A172 (cell line): ENCODE data around the gene HRH1. TPM values are rescaled to one million over a fixed set of nuclear protein-coding genes. Genes with fewer than 3 reads are reported as not detected.

Experiments used
- DNase-seq: peaks from one replicate; pipeline ENCODE4 v3.0.0-alpha.2; 2015; ENCODE audit warnings: low spot score
- total RNA-seq: library from RNA; depleted of rRNA; stranded (reverse); fragments of >200 nt; shearing (Covaris generic); gene quantifications from 2 replicates; pipeline ENCODE4 v1.2.3, GENCODE V29; 2014

The HRH1 gene
- total RNA-seq, 1 experiment from 2014 or later = 12.7 TPM

DNA sequence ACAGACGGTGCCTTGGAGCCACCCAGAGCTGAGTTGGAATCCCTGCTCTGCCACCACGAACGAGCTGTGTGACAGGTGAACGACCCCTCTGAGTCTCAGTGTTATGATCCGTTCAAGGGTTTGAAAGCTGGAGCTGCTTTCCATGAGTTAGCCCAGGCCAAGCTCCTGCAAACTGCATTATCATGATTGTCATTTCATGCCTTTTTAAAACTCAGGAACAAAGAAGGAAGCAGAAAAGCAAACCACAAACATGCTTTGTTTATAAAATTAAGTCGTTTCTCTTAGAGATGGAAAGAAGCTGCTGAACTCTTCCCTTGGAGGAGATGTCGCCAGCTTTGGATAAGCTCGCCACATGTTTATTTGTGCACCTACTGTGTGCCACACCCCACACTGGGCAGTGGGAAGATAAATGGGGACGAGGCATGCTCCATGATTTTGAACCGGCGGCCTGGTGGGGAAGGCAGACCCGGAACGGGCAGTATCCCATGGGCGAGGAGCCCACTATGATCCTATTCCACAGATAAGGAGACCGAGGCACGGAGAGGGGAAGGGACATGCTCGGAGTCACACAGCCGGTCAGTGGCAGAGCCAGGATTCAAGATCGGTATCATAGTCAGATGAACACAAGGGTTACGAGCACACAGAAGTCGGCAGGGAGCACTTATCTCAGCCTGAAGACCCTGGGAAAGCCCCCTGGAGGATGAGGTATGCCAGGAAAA, 15.9 kb downstream of the HRH1 start:
- DNase-seq = no peak

DNA sequence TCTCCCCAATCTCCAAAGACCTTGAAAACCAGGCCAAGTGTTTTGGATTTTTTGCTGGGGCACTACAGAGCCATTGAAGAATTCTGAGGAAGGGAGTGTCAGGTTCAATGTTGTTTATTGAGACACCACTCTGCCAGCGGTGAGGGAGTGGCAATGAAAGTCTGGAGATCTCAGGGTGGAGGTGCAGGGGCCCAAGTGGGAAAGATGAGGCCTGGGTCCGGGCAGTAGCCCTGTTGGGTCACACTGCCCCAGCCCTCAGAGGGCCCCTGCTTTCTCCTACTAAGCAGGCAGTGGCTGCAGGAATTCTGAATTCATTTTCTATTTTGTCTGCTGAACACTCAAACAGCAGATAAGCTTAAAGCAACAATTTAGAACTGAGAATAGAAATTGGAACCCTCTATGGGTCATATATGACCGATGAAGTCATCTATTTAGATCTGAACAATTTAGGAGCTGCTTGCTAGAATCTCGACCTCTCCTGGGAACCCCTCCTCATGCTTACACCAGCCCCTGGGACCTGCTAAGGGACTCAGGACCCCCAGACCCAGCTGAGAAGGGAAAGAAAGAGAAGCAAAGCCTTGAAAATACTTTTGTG, 17.9 kb downstream of the HRH1 start:
- no peak for DNase-seq

DNA sequence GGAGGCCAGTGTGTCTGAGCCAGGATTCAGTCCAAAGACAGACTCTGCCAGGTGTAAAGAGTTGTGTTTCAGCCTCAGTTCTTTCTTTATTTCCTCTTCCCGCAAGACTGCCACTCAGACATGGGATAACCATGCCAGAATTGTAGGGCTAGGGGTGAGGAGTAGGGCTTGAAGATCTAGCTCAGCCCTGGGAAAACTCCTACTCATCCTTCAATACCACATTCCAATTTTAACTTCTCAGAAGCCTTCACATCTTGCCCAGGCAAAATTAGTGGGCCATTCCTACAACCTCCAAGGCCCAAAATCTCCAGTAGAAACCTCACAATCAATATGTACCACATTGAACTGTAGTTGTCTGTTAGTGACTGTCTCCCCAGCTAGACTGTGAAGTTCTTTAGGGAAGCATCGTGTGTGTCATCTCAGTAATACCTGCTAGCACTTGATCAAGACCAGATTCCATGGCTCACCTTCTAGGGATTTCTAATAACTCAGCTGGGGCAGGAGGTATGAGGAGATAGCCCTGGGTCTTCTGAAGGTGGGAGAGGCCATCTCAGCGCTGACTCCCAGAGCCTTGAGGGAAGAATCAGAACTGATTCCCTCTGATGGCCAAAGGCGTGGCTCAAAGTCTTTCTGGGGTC, 19.7 kb downstream of the HRH1 start:
- no peak for DNase-seq

DNA sequence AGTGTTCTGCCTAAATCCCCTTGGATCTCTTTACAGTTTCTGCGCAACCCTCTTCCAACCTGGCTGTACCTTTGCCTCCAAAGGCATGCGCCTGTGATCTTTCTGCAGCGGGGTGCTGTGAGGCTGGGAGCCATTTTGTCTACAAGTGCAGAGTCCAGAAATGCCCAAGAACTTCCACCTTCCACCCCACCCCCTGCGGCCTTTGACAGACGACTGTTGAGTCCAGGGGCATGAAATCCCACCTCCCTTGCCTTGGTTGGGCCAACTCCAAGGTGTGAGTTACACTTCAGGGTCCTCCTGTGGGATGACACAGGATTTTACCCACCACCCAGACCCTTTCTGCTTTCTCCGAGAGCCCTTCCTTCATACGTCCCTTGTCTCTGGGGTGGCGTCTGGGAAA, 24.1 kb downstream of the HRH1 start:
- DNase-seq = no peak

DNA sequence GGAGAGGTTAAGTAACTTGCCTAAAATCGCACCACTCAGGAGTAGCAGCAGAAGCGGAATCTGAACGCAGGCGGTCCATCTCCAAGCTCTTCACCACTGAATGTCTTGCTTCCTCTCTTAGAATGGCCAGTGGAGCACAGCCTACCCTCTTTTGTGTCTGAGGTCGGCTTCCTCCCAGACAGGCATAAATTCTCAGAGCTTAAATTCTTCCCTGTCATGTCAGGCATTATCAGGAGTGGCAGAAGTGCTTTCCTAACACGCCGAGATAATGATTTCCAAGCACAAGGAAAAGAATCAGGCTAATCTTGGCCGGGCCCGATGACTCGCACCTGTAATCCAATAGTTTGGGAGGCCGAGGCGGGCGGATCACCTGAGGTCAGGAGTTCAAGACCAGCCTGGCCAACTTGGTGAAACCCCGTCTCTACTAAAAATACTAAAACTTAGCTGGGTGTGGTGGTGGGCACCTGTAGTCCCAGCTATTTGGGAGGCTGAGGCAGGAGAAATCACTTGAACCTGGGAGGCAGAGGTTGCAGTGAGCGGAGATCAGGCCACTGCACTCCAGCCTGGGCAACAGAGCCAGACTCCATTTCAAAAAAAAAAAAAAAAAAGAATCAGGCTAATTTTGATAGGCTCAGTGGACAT, 30.2 kb downstream of the HRH1 start:
- DNase-seq = peak; percentile 59

DNA sequence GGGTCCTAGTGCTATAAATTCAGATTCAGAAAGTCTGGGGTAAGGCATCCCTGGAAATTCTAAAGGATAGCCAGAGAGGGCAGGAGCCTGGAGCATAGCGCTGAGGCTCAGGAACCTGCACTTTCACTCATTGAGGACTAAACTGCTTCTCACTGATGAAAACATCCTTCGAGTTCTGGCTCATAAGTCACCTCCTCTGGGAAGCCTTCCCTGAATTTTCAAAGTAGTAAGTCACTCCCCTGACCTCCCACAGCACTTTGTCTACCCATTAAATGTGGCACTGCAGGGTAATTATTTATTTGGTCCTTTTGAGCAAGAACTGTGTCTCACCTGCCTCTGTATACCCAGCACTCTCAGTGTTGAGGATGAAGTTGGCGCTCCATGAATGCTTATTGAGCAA, 30.9 kb downstream of the HRH1 start:
- no peak for DNase-seq

DNA sequence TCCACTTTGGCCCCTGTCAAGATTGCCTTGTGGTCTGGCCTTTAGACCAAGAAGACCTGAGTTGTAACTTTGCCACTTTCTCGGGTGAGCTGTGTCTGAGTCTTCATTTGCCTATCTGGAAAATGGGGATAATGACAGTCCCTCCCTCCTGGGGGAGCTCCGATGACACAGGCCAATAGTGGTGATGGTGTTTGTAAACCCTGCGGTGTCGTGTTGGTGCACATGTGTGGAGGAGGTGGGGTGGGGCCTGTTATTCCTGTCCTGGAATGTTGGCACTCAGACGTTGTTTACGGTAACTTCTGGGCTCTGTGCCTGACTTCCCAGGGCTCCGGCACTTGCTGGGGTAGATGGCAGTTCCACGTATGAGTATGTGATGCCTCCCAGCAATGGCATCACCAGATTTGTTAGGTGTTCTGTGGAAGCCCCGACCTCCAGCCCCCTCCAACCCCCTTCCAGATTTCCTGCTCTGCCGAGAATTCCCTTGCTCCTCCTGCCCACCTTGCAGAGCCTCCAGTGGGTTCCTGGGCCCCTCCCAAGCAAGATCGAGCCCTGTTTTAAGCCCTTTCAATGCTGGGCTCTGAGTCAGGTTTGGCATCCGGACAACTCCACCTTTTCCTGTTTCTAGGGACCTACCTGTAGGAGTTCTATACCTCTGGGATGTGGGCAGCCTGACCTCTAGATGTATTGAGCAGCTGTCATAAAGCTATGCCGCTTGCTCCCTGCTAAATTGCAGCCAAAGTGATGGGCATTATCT, 31.4 kb downstream of the HRH1 start:
- DNase-seq = peak; percentile 96

DNA sequence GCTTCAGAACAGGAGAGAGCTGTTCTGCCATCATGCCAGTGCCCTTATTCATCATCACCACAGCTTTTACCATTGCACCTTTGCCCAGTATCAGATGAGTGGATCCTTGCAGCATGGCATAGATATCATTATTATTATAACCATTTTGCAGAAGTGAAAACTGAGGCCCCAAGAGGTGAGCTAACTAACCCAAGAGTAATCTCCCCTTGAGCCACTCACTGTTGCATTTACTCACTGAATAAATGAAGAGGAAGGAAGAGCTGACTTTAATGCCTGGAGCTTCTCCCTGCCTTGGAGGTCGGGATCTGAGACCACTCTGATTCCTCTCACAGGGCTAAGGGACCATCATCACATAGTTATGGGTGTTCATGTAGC, 32.0 kb downstream of the HRH1 start:
- DNase-seq = no peak

DNA sequence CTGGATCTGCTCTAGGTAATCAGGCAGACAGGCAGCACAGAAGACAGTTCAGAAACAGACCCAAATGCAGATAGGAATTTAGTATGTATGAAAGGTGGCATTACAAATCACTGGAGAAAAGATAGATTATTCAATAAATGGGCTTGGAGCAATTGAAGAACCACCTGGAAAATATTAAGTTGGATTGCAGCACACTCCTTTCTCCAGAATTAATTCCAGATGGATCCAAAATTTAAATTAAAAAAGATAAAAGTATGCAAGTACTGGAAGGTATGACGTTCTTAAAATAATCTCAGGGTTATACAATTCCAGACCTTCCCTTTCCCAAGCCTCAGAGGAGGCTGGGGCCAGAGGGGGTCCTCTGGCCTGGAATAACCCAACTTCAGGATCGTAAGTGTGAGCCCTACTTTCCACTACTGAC, 32.5 kb downstream of the HRH1 start:
- DNase-seq = no peak

DNA sequence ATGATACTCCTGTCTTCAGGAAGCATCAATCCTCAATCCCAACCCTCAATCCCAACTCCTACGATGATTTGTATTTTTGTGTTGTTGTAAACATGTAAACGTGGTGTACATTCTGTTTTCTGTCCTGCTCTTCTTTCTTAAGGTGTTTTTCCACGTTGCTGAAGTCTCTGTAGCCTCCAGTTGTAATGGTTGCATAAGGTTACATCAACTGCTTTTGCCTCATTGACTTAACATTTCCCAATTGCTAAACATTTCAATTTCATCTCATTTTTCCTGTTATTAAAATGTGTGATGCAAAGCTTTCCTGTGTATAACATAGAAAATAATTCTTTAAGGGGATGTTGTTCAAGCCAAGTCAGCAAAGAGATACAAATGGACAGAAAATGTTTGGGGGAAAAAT, 33.4 kb downstream of the HRH1 start:
- no peak for DNase-seq

DNA sequence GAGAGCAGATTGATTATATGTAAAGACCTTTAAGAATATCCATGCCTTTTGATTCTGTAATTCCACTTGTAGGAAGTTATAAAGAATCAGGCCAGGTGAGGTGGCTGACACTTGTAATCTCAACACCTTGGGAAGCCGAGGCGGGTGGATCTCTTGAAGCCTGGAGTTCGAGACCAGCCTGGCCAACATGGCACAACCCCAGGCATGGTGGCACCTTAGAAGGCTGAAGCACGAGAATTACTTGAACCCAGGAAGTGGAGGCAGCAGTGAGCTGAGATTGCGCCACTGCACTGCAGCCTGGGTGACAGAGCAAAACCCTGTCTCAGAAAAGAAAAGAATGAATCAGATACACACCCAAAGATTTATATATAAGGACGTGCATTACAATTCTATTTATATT, 33.9 kb downstream of the HRH1 start:
- DNase-seq = no peak

DNA sequence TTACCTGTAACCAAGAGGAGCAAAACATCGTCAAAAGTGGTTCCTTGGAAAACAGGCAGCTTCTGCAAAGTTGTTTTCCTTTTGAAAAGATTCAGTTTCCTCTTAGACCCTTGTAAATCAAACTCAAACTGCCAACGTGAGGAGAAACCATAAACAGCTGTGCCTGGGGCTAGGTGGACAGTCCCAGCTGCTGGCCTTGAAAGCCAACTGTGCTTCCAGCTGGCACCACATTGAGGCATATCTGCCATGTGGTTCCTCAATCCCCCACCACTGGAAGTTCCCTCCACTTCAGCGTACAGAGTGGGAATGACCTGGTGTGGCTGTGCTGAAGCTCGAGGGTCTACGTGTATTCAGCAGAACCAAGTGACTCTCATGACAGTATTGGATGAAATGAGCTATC, 40.9 kb downstream of the HRH1 start:
- DNase-seq = peak; percentile 49

DNA sequence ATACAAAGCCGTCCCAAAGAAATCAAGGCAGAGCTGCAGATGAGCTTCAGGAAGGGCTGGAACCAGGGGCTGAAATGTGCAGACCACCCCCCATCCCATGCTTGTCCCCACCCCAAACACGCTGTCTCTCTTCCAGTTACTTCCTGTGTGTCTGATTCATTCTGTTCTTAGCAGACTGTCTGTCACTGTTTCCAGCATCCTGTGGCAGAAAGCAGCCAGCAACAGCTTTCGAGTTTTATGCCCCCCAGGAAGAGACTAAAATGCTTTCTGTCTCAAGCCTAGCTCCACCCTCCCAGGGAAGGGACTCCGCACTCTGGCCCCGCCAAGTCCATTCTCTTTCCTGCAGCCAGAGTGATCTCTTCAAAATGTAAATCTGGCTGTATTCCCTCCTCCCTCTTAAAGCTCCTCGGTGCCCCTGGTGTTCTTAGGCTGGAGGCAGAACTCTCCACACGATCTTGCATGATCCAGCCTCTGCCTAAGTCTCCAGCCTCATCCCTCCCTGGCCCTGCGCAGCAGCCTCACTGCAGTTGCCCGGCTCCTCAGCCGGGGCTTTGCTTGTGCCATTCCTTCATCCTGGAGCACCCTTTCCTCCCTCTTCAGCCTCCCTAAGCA, 41.5 kb downstream of the HRH1 start:
- peak; percentile 88 for DNase-seq

DNA sequence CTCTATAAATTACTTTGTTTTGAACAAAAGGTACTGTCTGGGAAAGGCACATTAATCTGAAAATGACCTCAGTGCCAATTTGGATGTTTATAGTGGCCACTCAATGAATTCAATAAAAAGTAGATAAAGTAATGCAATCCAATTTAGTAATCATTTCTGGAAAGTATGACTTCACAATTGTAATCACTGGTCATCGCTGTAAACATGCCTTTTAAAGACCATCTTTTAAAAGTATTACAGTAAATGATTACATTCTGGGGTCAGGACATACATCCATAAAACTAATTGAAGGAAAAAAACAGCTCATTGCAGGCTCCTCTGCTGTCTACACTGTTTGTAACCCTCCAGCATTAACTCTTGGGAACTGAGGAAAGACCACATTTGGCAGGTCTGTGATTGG, 43.2 kb downstream of the HRH1 start:
- no peak for DNase-seq

DNA sequence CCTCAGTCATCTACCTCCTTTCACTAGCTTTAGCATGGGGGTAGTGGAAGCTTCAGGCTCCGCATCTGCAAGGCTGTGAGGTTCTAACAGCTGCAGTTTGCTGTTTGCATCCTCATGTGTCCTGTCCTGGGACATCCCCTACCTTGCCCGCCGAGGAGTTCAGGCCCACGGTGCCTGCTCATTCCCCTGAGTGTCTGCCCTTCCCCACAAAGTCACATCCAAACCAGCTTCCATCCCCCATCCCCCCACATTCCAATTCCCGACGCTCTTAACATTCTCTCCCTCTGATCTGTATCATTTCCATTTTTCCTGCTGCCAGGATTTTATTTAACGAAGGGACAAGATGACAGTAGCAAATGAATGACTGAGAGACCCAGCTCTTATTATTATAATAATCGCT, 43.8 kb downstream of the HRH1 start:
- no peak for DNase-seq

DNA sequence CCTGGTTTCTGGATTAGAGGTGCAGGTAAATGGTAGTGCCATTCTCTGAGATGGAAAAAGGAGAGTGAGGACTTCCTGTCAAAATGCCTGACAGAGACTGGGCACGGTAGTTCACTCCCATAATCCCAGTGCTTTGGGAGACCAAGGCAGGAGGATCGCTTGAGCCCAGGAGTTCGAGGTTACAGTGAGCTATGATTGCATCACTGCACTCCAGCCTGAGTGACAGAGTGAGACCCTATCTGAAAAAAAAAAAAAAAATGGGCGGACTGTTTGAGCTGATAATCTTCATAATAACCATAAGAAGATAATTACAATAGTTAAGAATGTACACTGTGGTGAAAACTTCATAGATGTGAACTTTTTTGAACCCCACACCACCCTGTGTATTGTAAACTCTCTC, 44.2 kb downstream of the HRH1 start:
- no peak for DNase-seq

DNA sequence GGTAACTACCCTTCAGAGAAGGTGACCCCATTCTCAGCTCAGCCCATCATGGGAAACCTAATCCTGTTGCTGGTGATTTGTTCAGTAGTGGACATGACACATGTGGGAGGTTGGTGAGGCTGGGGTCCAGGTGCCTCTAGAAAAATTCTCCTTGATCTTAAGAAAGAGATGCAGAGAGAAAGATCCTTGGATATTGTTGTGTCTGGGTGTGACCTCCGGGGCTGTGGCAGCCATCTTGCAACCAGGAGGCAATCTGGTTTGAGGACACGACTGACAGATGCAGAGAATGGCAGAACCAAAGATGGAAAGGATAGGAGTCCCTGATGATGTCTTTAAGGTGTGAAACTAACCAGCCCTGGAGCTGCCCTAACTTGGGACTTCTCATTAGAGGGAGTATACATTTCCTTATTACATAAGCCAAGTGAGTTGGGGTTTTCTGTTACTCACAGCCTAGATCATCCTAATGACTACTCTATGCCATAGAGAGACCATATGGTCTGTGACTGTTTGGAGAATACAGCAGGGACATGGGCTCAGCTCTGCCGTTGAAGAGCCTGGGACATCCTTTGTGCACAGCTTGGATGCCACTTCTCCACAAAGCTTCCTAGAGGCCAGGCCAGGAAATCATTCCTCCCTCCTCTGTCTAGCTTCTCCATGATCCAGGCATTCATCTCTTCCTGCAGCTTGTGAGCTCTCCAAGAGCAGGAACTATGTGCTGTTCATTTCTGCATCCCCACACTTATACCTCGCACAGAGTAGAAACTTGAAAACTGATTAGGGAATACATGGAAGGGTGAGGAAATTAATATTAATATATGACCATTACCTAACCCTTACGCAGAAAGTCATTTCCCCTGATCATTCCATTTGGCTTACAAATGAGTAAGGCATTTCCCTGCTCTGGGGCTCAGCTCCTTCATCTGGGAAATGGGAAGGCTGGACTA, 45.9 kb downstream of the HRH1 start:
- DNase-seq = no peak

DNA sequence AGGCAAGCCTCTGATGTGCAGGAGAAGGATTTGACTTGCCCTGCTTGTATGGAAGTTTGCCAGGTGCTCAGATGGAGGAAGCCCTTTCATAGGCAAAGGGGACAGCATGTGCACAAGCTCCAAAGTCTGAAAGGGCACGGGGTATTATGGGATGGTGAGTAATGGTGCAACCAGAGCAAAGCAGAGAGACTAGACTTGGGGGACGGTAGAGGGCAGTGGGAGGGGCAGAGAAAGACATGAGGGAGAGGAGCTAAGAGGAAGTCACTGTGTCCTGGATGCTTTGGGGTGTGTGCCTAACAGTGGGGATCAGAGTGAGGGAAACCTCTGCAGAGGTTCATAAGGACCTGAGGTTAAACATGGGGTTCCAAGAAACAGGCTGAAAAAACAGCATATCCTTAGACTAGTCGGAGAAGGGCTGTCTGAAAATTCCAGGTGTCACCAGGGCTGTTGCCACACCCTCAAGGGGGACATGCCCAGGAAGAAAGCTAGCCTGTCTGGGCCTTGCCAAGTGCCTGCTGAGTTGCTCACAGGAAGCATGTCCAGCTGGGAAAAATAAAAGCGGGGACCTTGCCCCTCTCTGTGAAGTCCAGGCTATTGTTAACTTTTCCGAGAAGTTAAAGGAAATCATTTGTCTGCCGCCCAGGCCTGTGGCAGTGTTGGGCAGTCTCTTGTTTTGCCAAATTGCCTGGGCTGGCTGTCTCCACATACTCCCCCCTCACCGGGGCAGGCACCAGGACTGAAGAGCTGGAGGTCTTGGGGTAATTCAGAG, 47.1 kb downstream of the HRH1 start:
- DNase-seq = peak; percentile 88

DNA sequence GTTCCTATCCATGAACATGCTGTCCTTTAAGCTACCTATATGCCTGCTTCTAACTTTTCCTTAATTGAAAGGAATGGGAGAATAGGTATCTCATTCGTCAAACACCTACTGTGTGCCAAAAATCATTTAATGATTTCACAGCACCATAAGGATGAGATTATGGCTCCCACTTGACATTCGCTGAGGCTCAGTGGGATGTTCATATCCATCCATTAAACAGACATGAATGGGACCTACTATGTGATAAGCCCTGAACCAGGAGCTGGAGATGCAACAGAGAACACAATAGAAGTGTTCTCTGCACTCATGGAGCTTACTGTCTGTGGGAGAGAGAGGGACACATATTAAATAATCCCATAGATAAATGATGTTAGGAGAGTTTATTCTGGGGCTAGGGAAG, 49.7 kb downstream of the HRH1 start:
- no peak for DNase-seq
